Psoas muscle (tissue), 8 donors: Measurements from ENCODE around the gene CDH24. TPM values are rescaled to one million over a fixed set of nuclear protein-coding genes. Genes with fewer than 3 reads are reported as not detected.

Source experiments
- ATAC-seq, 4 donors: fragments of 200-7000 bp; cut with Tn5 transposase; one replicate each; pipeline ENCODE4 v1.9.1; 2020; ENCODE audit warnings: moderate library complexity in 3 of 4, mild to moderate bottlenecking in 2 of 4
- DNase-seq, 2 donors: peaks; one replicate each; pipeline ENCODE4 v3.0.0-alpha.2; 2020
- H3K27ac ChIP-seq: fragments of 200-600 bp; one replicate; pipeline ENCODE4 v1.8.0; 2022
- H3K27me3 ChIP-seq, 3 donors: fragments of 200-600 bp in 1 of 3; one replicate each; pipeline versions ENCODE4 v1.6.1 to v1.8.0; 2013 to 2022; ENCODE audit warnings: low read length in 2 of 3, mild to moderate bottlenecking in 2 of 3, moderate library complexity in 1 of 3; ENCODE audit not compliant: insufficient read depth in 3 of 3
- H3K36me3 ChIP-seq, 2 donors: fragments of 200-600 bp in 1 of 2; one replicate each; pipeline versions ENCODE4 v1.6.1 to v1.8.0; 2013 to 2022; ENCODE audit warnings: low read depth in 1 of 2, mild to moderate bottlenecking in 1 of 2, moderate library complexity in 1 of 2; ENCODE audit not compliant: insufficient read depth in 1 of 2
- H3K4me1 ChIP-seq: fragments of 200-600 bp; one replicate; pipeline ENCODE4 v1.8.0; 2022
- H3K4me3 ChIP-seq: fragments of 200-600 bp; one replicate; pipeline ENCODE4 v1.8.0; 2022; ENCODE audit warnings: mild to moderate bottlenecking
- H3K9me3 ChIP-seq: fragments of 200-600 bp; one replicate; pipeline ENCODE4 v1.8.0; 2022
- CTCF ChIP-seq: fragments of 200-600 bp; IDR thresholded peaks from one replicate; pipeline ENCODE4 v1.8.0; 2022; ENCODE audit warnings: antibody characterized with exemption
- WGBS, 3 donors: extraction: QIAGEN DNeasy Blood & Tissue Kit; methylation state at CpG; one replicate each; pipeline versions ENCODE4 v1.1.6 to v1.1.7; 2013; 5-methylcytosine and 5-hydroxymethylcytosine counted together
- intact Hi-C, 2 donors: fragments of 100-400 bp; cut with DNase I; formaldehyde crosslinking; loops; one replicate each; pipeline versions ENCODE4 v1.11.0 to v1.14.2; 2022
- long read RNA-seq, 2 donors: library from polyadenylated mRNA; unstranded; transcript quantifications; one replicate each; pipeline ENCODE4 v2.0.0, GENCODE V29; 2021
- polyA plus RNA-seq, 3 donors: library from polyadenylated mRNA; stranded (reverse); fragments of 200-250 nt; gene quantifications; one replicate each; pipeline ENCODE4 v1.2.3, GENCODE V29; 2013
- total RNA-seq, 4 donors: library from RNA; stranded (reverse); fragmentation: NEBNext Ultra II Directional in 2 of 4; extraction: Animal tissue kit (Norgen Biotek cat#: 25700) in 2 of 4; gene quantifications; one replicate each; pipeline versions ENCODE4 v1.2.1 to v1.2.4, GENCODE V29; 2021 to 2023
- donor health status: healthy with polysubstance abuse.
- donor health status: DM: no; HTN: no; CAD: no; lungs with moderate emphysema.
- donor health status: Bipolar disorder and iron deficiency.
- donor health status: healthy.
- donor health status: DM: yes; HTN: yes; CAD: no.
- donor health status: DM: no; HTN: no; CAD: no.
- donor health status: DM: no; HTN: no; CAD: no.
- donor health status: DM: yes; HTN: yes; CAD: no.

CDH24 gene
- total RNA-seq = under 1 TPM; 0.30 to 0.77 (median 0.32) TPM
- under 1 TPM; 0.31 to 0.51 (median 0.35) TPM for polyA plus RNA-seq
- long read RNA-seq, donor 1 = 0 reads
- long read RNA-seq, donor 2, partial matches to known transcripts = 1 of 1 reads
- long read RNA-seq, donor 2, other reads (novel, unspliced or antisense) = 0 of 1 reads

- ATAC-seq = peak in 2 of 4 donors; percentile 5 to 16
- TF ChIP-seq CTCF = no peak
- Histone ChIP-seq H3K36me3 (peaks cover 4 to 41% of the 10 kb centered on the region in 2 donors), H3K27me3 (no peaks in the 10 kb centered on the region), H3K27ac (peak within 1 kb of the TSS; percentile 32), H3K9me3 (no peaks in the 10 kb centered on the region), H3K4me1 (peaks cover 7% of the 10 kb centered on the region), H3K4me3 (peak within 1 kb of the TSS; percentile 78)
- DNase-seq = peak; percentile 71 to 76
- intact Hi-C loops = loop anchor here in 1 of 2 donors (5.0 kb wide), 1 partner anchor 500 kb away; no protein-coding TSS in a partner anchor
- 4 to 8% (median 6%) methylated on average over 18 to 72 of the region's 73 CpGs for WGBS, 3 donors
Observed at GRCh38 chr14:23056956-23057756, at the start of gene CDH24. Gene CDH24, minus strand, starts transcription at chr14:23057520. Its CDS starts 1,787 bp downstream, at chr14:23055733.

GRCh38 chr14:23106747-23107045 lies 49.4 kb upstream of the CDH24 start:
- TF ChIP-seq CTCF = no peak
- Histone ChIP-seq H3K4me3 (no peak overlapping the region), H3K27me3 (no peaks in the 10 kb centered on the region), H3K27ac (no peak overlapping the region), H3K4me1 (no peaks in the 10 kb centered on the region), H3K36me3 (no peaks in the 10 kb centered on the region), H3K9me3 (no peaks in the 10 kb centered on the region)
- intact Hi-C loops = no loop called here
- no peak for DNase-seq
- no peak for ATAC-seq

GRCh38 chr14:23105348-23105824 lies 48.1 kb upstream of the CDH24 start:
- H3K36me3 ChIP-seq = no peaks in the 10 kb centered on the region
- no peaks in the 10 kb centered on the region for H3K27me3 ChIP-seq
- 85 to 93% (median 89%) methylated on average over 4 of the region's 4 CpGs for WGBS, 3 donors
- no peaks in the 10 kb centered on the region for H3K9me3 ChIP-seq
- ATAC-seq (no peak), DNase-seq (no peak)
- H3K4me3 ChIP-seq = no peak overlapping the region
- H3K4me1 ChIP-seq = no peaks in the 10 kb centered on the region
- TF ChIP-seq CTCF = no peak
- H3K27ac ChIP-seq = no peak overlapping the region
- intact Hi-C loops = no loop called here

- no peaks in the 10 kb centered on the region for H3K4me1 ChIP-seq
- no peaks in the 10 kb centered on the region for H3K27me3 ChIP-seq
- no peaks in the 10 kb centered on the region for H3K9me3 ChIP-seq
- no peak for TF ChIP-seq CTCF
- WGBS, 3 donors = 63 to 69% (median 67%) methylated on average over 10 to 11 of the region's 11 CpGs
- ATAC-seq = no peak
- H3K27ac ChIP-seq = no peak within 1 kb of the TSS
- no peak for DNase-seq
- no peak within 1 kb of the TSS for H3K4me3 ChIP-seq
- H3K36me3 ChIP-seq = no peaks in the 10 kb centered on the region
- intact Hi-C loops = no loop called here
Observed at GRCh38 chr14:23104591-23105347, 47.4 kb upstream of the CDH24 start, which contains the start of gene CIROP. Gene CIROP, minus strand, starts transcription at chr14:23104989. Its CDS starts 69 bp downstream, at chr14:23104920.
